HepG2 (cell line): ENCODE results near the gene PARS2. TPM values are rescaled to one million over a fixed set of nuclear protein-coding genes. Genes with fewer than 3 reads are reported as not detected.
A peak's percentile ranks its signal among the peaks of the same experiment; 100 is the strongest.

Source experiments
- ATAC-seq: fragments of 200-7000 bp; cut with Tn5 transposase; 3 replicates; pipeline ENCODE4 v1.9.1; 2020; ENCODE audit warnings: mild to moderate bottlenecking, moderate library complexity
- BruUV-seq: library from RNA; stranded (reverse); fragments of 400-500 nt; replicated peaks from 2 replicates; lab custom pipeline; 2021; lab: Mats Ljungman, UMichigan
- CTCF ChIA-PET: fragments of 300-600 bp; formaldehyde crosslinking; extraction: SDS; loops from one replicate; lab custom pipeline; 2021; ENCODE audit warnings: low total read pairs, inconsistent platforms, low intra/inter-chr PET ratio; lab: Yijun Ruan, JAX
- POLR2A ChIA-PET: fragments of 350-600 bp; sonication (Branson Sonifier 250); formaldehyde crosslinking; loops from one replicate; lab custom pipeline; 2020; ENCODE audit warnings: antibody characterized with exemption, inconsistent platforms; lab: Yijun Ruan, JAX
- DNase-seq: peaks from one replicate; pipeline ENCODE4 v3.0.0-alpha.2; 2015; ENCODE audit warnings: low spot score
- FAIRE-seq: peaks from 3 replicates; lab custom pipeline; 2011; peaks lifted over from hg19 to GRCh38; lab: Jason Lieb, UNC
- H2AFZ ChIP-seq: one replicate; pipeline ENCODE4 v1.6.1; 2011; ENCODE audit warnings: low read length, inconsistent platforms
- H3K27ac ChIP-seq: fragments of 300-600 bp; 3 replicates; pipeline ENCODE4 v1.8.0; 2011; ENCODE audit warnings: mixed run types, mild to moderate bottlenecking, mixed read lengths, low read length, inconsistent platforms; ENCODE audit not compliant: insufficient read depth; ENCODE audit errors: extremely low read length
- H3K27me3 ChIP-seq, 2 experiments: fragments of 200-600 bp in 1 of 2; 2 replicates in 1 of 2; 3 replicates in 1 of 2; pipeline versions ENCODE4 v1.6.0 to v1.8.0; 2011; ENCODE audit warnings: low read length in 2 of 2, mild to moderate bottlenecking in 2 of 2, moderate library complexity in 2 of 2, inconsistent platforms in 1 of 2; ENCODE audit not compliant: insufficient read depth in 2 of 2, control insufficient read depth in 1 of 2
- H3K36me3 ChIP-seq, 2 experiments: fragments of 200-600 bp in 1 of 2; replicated peaks in 1 of 2; 2 replicates in 1 of 2; 3 replicates in 1 of 2; pipeline versions ENCODE4 v1.5.1 to v1.8.0; 2011; ENCODE audit warnings: low read length in 2 of 2, inconsistent platforms in 1 of 2; ENCODE audit not compliant: insufficient read depth in 2 of 2, control insufficient read depth in 1 of 2
- H3K4me1 ChIP-seq: 2 replicates; pipeline ENCODE4 v1.5.1; 2012; ENCODE audit warnings: low read length, inconsistent platforms; ENCODE audit not compliant: insufficient read depth
- H3K4me2 ChIP-seq: 2 replicates; pipeline ENCODE4 v1.6.0; 2011; ENCODE audit warnings: low read depth, low read length, inconsistent platforms
- H3K4me3 ChIP-seq, 3 experiments: fragments of 200-600 bp in 1 of 3; sonication (generic), shearing (Covaris generic) in 1 of 3; replicated peaks in 1 of 3; 2 replicates each; pipeline ENCODE4 v1.5.1; 2011 to 2016; ENCODE audit warnings: low read length in 3 of 3, inconsistent platforms in 2 of 3, low read depth in 2 of 3, mild to moderate bottlenecking in 2 of 3, control low read depth in 1 of 3, mixed read lengths in 1 of 3; ENCODE audit not compliant: insufficient read depth in 1 of 3
- H3K79me2 ChIP-seq: one replicate; pipeline ENCODE4 v1.6.1; 2011; ENCODE audit warnings: low read length, inconsistent platforms; ENCODE audit not compliant: insufficient read depth
- H3K9ac ChIP-seq: 2 replicates; pipeline ENCODE4 v1.6.0; 2011; ENCODE audit warnings: mild to moderate bottlenecking, low read depth, low read length, inconsistent platforms; ENCODE audit not compliant: insufficient read depth
- H3K9me3 ChIP-seq: 2 replicates; pipeline ENCODE4 v1.5.1; 2012; ENCODE audit warnings: mild to moderate bottlenecking, low read length
- H4K20me1 ChIP-seq: 2 replicates; pipeline ENCODE4 v1.6.0; 2011; ENCODE audit warnings: inconsistent platforms, mild to moderate bottlenecking, low read length, moderate library complexity; ENCODE audit not compliant: insufficient read depth
- ERF ChIP-seq: IDR thresholded peaks from 2 replicates; pipeline ENCODE4 v1.6.1; 2018; ENCODE audit warnings: missing biosample characterization, missing genetic modification reagents
- GATAD2A ChIP-seq: IDR thresholded peaks from 2 replicates; pipeline ENCODE4 v1.6.1; 2016
- HDAC6 ChIP-seq: fragments of 200-600 bp; sonication (generic); IDR thresholded peaks from 2 replicates; pipeline ENCODE4 v1.7.0; 2017; ENCODE audit warnings: mild to moderate bottlenecking, antibody characterized with exemption, low read length, low read depth
- PHF5A ChIP-seq: IDR thresholded peaks from one replicate; pipeline ENCODE4 v1.6.1; 2018; ENCODE audit warnings: low read depth, missing genetic modification reagents; ENCODE audit not compliant: unreplicated experiment
- PLRG1 ChIP-seq: fragments of 450-650 bp; conservative IDR thresholded peaks from 2 replicates; pipeline ENCODE4 v1.6.1; 2016
- PRPF4 ChIP-seq: fragments of 200-400 bp; formaldehyde crosslinking; IDR thresholded peaks from 2 replicates; pipeline ENCODE4 v1.6.1; 2016; ENCODE audit warnings: low read length, low read depth; ENCODE audit not compliant: poor library complexity, severe bottlenecking
- SP140L ChIP-seq: sonication (generic); formaldehyde crosslinking; IDR thresholded peaks from 2 replicates; pipeline ENCODE4 v1.4.0; 2020; ENCODE audit warnings: missing genetic modification reagents, borderline replicate concordance
- STAG1 ChIP-seq: sonication (generic); formaldehyde crosslinking; IDR thresholded peaks from 2 replicates; pipeline ENCODE4 v1.4.0; 2020; ENCODE audit warnings: missing genetic modification reagents
- TCF12 ChIP-seq, 2 experiments: fragments of 450-650 bp in 1 of 2; sonication (generic) in 1 of 2; formaldehyde crosslinking in 1 of 2; IDR thresholded peaks; 2 replicates each; pipeline versions ENCODE4 v1.6.1 to v1.8.0; 2017 to 2022; ENCODE audit warnings: antibody characterized with exemption in 1 of 2, mild to moderate bottlenecking in 1 of 2, missing genetic modification reagents in 1 of 2, moderate library complexity in 1 of 2
- TOPORS ChIP-seq: sonication (generic); formaldehyde crosslinking; IDR thresholded peaks from 2 replicates; pipeline ENCODE4 v1.8.0; 2023; ENCODE audit warnings: mild to moderate bottlenecking, missing genetic modification reagents
- U2AF2 ChIP-seq: fragments of 200-400 bp; formaldehyde crosslinking; IDR thresholded peaks from 2 replicates; pipeline ENCODE4 v1.6.1; 2017; ENCODE audit warnings: low read depth, mild to moderate bottlenecking, low read length
- XRCC5 ChIP-seq: fragments of 200-400 bp; formaldehyde crosslinking; optimal IDR thresholded peaks from 2 replicates; pipeline ENCODE3; 2017; ENCODE audit warnings: mild to moderate bottlenecking, low read length
- ZFP90 ChIP-seq: sonication (generic); formaldehyde crosslinking; IDR thresholded peaks from 2 replicates; pipeline ENCODE4 v1.8.0; 2022; ENCODE audit warnings: missing genetic modification reagents, mild to moderate bottlenecking, inconsistent platforms, borderline replicate concordance
- ZNF292 ChIP-seq: sonication (generic); formaldehyde crosslinking; IDR thresholded peaks from 2 replicates; pipeline ENCODE4 v1.8.1; 2022; ENCODE audit warnings: mild to moderate bottlenecking, low read depth, missing genetic modification reagents, borderline replicate concordance
- ZNF331 ChIP-seq: sonication (generic); formaldehyde crosslinking; IDR thresholded peaks from 2 replicates; pipeline ENCODE4 v1.4.0; 2020; ENCODE audit warnings: missing genetic modification reagents
- ZNF496 ChIP-seq: sonication (generic); formaldehyde crosslinking; IDR thresholded peaks from 2 replicates; pipeline ENCODE4 v1.8.1; 2023; ENCODE audit warnings: mild to moderate bottlenecking, moderate library complexity, missing genetic modification reagents; ENCODE audit not compliant: insufficient replicate concordance
- ZNF614 ChIP-seq: IDR thresholded peaks from 2 replicates; pipeline ENCODE4 v1.6.1; 2018; ENCODE audit warnings: missing biosample characterization, missing genetic modification reagents, inconsistent platforms, borderline replicate concordance
- ZSCAN20 ChIP-seq: sonication (generic); formaldehyde crosslinking; IDR thresholded peaks from 2 replicates; pipeline ENCODE4 v1.4.0; 2020; ENCODE audit warnings: missing genetic modification reagents, mild to moderate bottlenecking, borderline replicate concordance
- ZSCAN22 ChIP-seq: sonication (generic); formaldehyde crosslinking; IDR thresholded peaks from 2 replicates; pipeline ENCODE4 v1.4.0; 2020; ENCODE audit warnings: mild to moderate bottlenecking, missing genetic modification reagents
- ZSCAN25 ChIP-seq: sonication (generic); formaldehyde crosslinking; IDR thresholded peaks from 2 replicates; pipeline ENCODE4 v1.8.0; 2022; ENCODE audit warnings: mild to moderate bottlenecking, missing genetic modification reagents
- ZSCAN30 ChIP-seq: sonication (generic); formaldehyde crosslinking; IDR thresholded peaks from 2 replicates; pipeline ENCODE4 v1.5.0; 2020; ENCODE audit warnings: mild to moderate bottlenecking, missing genetic modification reagents
- WGBS: methylation state at CpG from one replicate; pipeline ENCODE4 v1.1.6; 2017; ENCODE audit warnings: low lambda C conversion rate; 5-methylcytosine and 5-hydroxymethylcytosine counted together
- in situ Hi-C: cut with HindIII; loops from 2 replicates; pipeline ENCODE4 v1.10.0; 2017; ENCODE audit warnings: low pct_unique_long_range_greater_than_20kb; ENCODE audit not compliant: extremely low pct_ligation_motif_present
- intact Hi-C: fragments of 100-400 bp; cut with micrococcal nuclease; formaldehyde crosslinking; loops from one replicate; pipeline ENCODE4 v1.10.0; 2022; ENCODE audit not compliant: unreplicated experiment
- polyA plus RNA-seq, 8 experiments: library from polyadenylated mRNA; depleted of rRNA in 3 of 8; stranded (reverse) in 7 of 8; unstranded in 1 of 8; fragments of >200 nt; fragmentation: Illumina TruSeq in 4 of 8; extraction: Trizol in 4 of 8; gene quantifications; 2 replicates each; pipeline versions ENCODE4 v1.2.1 to v1.2.3, GENCODE V29; 2011 to 2016; ENCODE audit warnings: low read depth in 4 of 8, missing spikeins in 1 of 8, mixed read lengths in 1 of 8; ENCODE audit not compliant: insufficient read depth in 1 of 8
- total RNA-seq, 5 experiments: library from RNA; depleted of rRNA; stranded (reverse); fragments of >200 nt; fragmentation: Illumina TruSeq; extraction: Trizol; gene quantifications; 2 replicates each; pipeline ENCODE4 v1.2.3, GENCODE V29; 2016; ENCODE audit warnings: low read depth in 1 of 5
- TF ChIP-seq, protein P1 (sequence below): sonication (generic); formaldehyde crosslinking; IDR thresholded peaks from 2 replicates; pipeline ENCODE4 v1.5.0; 2020; ENCODE audit warnings: mild to moderate bottlenecking, missing genetic modification reagents, borderline replicate concordance

Gene PARS2
- total and polyA plus RNA-seq, 2 of the 13 experiments (the other 11 are each of a cell fraction or from before 2014, with no cell fraction given): 2.4 to 4.6 TPM

DNA sequence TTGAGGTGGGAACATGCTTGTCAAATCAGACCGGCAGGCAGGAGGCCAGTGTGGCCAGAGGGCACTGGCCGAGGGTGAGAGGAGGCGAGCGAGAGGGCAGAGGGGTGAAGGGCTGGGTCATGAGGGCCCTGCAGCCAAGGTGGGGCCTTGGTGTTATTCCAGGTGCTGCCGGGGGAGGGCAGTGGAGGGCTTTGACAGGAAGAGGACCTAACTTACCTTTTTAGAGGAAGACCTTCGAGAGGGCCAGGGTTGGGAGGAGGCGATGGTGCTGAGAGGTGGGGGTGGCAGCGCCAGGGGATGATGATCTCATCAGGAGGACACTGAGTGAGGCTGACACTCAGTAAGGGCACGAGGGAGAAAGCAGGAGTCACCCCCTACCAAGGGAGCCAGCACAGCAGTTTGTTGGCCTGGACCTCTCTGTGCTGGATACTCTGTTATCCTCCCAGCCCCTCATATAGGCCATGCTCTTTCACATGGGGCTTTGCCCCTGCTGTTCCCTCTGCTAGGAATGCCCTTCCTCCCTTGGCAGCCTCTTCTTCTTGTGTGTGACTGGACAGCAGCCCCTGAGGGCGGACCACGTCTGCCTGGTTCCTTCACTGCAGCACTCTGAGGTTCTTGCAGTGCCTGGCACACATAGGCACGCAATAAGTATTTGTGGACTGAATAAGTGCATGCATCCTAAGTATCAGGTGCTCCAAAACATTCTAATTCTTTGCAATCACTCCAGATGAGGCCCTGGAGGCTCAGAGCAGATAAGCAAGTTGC is 44.3 kb upstream of the PARS2 start:
- POLR2A ChIA-PET: no interaction called here
- no peaks in the 10 kb centered on the region for H3K36me3 ChIP-seq
- ATAC-seq (no peak), DNase-seq (no peak), FAIRE-seq (no peak)
- no peak overlapping the region for H3K9ac ChIP-seq
- no peaks in the 10 kb centered on the region for H3K9me3 ChIP-seq
- H3K4me2 ChIP-seq: no peak overlapping the region
- H2AFZ ChIP-seq: no peak overlapping the region
- H3K4me1 ChIP-seq: peaks cover 46% of the 10 kb centered on the region
- CTCF ChIA-PET: interaction anchor here (1.5 kb wide), 1 partner anchor 137 kb away, joined by 5 read pairs; no protein-coding TSS in a partner anchor
- intact Hi-C loops (loop anchor here (2.0 kb wide), 1 partner anchor 16 kb away; no protein-coding TSS in a partner anchor), in situ Hi-C loops (no loop called here)
- 18% methylated on average over 9 of the region's 12 CpGs for WGBS
- peaks cover 0 to 15% of the 10 kb centered on the region in 2 experiments; a peak in 3 of 5 replicates for H3K27me3 ChIP-seq
- H3K79me2 ChIP-seq: no peaks in the 10 kb centered on the region
- H3K4me3 ChIP-seq: no peak overlapping the region
- BruUV-seq: no TSS peak
- H4K20me1 ChIP-seq: no peaks in the 10 kb centered on the region
- no peak overlapping the region for H3K27ac ChIP-seq
- TF ChIP-seq ZNF292 (CRISPR knock-in tag): no peak
- 0 out of 2 replicates have a peak, but pooled peaks have one; percentile 9 for TF ChIP-seq STAG1
- no peak for TF ChIP-seq ERF (CRISPR knock-in tag)
- TF ChIP-seq PRPF4: no peak
- TF ChIP-seq TCF12 (IDR thresholded peaks at IDR 0.05): no peak
- no peak for TF ChIP-seq TCF12 (CRISPR knock-in tag; IDR thresholded peaks at IDR 0.05)
- no peak for TF ChIP-seq ZSCAN25
- TF ChIP-seq ZNF614 (CRISPR knock-in tag): no peak
- TF ChIP-seq PLRG1: no peak
- no peak for TF ChIP-seq ZFP90 (CRISPR knock-in tag)
- TF ChIP-seq PHF5A (CRISPR knock-in tag): no peak
- no peak for TF ChIP-seq ZSCAN30 (CRISPR knock-in tag)
- no peak for TF ChIP-seq U2AF2
- TF ChIP-seq SP140L (CRISPR knock-in tag): no peak
- TF ChIP-seq ZSCAN20: no peak
- TF ChIP-seq HDAC6: no peak
- TF ChIP-seq, protein P1, sequence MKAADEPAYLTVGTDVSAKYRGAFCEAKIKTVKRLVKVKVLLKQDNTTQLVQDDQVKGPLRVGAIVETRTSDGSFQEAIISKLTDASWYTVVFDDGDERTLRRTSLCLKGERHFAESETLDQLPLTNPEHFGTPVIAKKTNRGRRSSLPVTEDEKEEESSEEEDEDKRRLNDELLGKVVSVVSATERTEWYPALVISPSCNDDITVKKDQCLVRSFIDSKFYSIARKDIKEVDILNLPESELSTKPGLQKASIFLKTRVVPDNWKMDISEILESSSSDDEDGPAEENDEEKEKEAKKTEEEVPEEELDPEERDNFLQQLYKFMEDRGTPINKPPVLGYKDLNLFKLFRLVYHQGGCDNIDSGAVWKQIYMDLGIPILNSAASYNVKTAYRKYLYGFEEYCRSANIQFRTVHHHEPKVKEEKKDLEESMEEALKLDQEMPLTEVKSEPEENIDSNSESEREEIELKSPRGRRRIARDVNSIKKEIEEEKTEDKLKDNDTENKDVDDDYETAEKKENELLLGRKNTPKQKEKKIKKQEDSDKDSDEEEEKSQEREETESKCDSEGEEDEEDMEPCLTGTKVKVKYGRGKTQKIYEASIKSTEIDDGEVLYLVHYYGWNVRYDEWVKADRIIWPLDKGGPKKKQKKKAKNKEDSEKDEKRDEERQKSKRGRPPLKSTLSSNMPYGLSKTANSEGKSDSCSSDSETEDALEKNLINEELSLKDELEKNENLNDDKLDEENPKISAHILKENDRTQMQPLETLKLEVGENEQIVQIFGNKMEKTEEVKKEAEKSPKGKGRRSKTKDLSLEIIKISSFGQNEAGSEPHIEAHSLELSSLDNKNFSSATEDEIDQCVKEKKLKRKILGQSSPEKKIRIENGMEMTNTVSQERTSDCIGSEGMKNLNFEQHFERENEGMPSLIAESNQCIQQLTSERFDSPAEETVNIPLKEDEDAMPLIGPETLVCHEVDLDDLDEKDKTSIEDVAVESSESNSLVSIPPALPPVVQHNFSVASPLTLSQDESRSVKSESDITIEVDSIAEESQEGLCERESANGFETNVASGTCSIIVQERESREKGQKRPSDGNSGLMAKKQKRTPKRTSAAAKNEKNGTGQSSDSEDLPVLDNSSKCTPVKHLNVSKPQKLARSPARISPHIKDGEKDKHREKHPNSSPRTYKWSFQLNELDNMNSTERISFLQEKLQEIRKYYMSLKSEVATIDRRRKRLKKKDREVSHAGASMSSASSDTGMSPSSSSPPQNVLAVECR (CRISPR knock-in tag): 0 out of 2 replicates have a peak, but pooled peaks have one; percentile 10
- no peak for TF ChIP-seq TOPORS (CRISPR knock-in tag)
- no peak for TF ChIP-seq ZNF496 (CRISPR knock-in tag)
- TF ChIP-seq ZSCAN22 (CRISPR knock-in tag): no peak
- TF ChIP-seq ZNF331 (CRISPR knock-in tag): no peak
- no peak for TF ChIP-seq GATAD2A (CRISPR knock-in tag)
- peak; percentile 54 for TF ChIP-seq XRCC5
